ENCODE data around the gene CFAP54. TPM values are rescaled to one million over a fixed set of nuclear protein-coding genes. Genes with fewer than 3 reads are reported as not detected.

CFAP54 gene
- total RNA-seq, 6 experiments from 2014 or later: 0.09 to 0.34 (median 0.13) TPM

GRCh38 chr12:96495155-96495554, 5.8 kb downstream of the CFAP54 start:
- Histone ChIP-seq H3K4me1 (no peaks in the 10 kb centered on the region), H3K36me3 (no peaks in the 10 kb centered on the region), H3K4me3 (no peak overlapping the region), H3K27ac (no peak overlapping the region), H3K27me3 (no peaks in the 10 kb centered on the region), H3K9me3 (no peaks in the 10 kb centered on the region)
- intact Hi-C loops (cut with DNase I): no loop called here
- TF ChIP-seq CTCF (IDR thresholded peaks at IDR 0.05) (no peak), POLR2A (IDR thresholded peaks at IDR 0.05) (no peak)
- WGBS (ENCODE audit: insufficient coverage, low coverage, low lambda C conversion rate, missing lambda C conversion rate): 50% methylated on average over 7 of the region's 11 CpGs
- no peak for DNase-seq
- no peak for ATAC-seq

GRCh38 chr12:96495841-96496545, 6.6 kb downstream of the CFAP54 start:
- Histone ChIP-seq H3K27ac (no peak overlapping the region), H3K4me1 (no peaks in the 10 kb centered on the region), H3K9me3 (no peaks in the 10 kb centered on the region), H3K27me3 (no peaks in the 10 kb centered on the region), H3K36me3 (no peaks in the 10 kb centered on the region), H3K4me3 (no peak overlapping the region)
- TF ChIP-seq CTCF (IDR thresholded peaks at IDR 0.05): no peak
- TF ChIP-seq POLR2A (IDR thresholded peaks at IDR 0.05): no peak
- no peak for DNase-seq
- peak in 2 of 4 donors; percentile 12 to 51 for ATAC-seq
- WGBS (ENCODE audit: insufficient coverage, low coverage, low lambda C conversion rate, missing lambda C conversion rate): 7% methylated on average over 2 of the region's 2 CpGs
- intact Hi-C loops (cut with DNase I): no loop called here

GRCh38 chr12:96496944-96497343, 7.6 kb downstream of the CFAP54 start:
- ATAC-seq: peak in 3 of 4 donors; percentile 46 to 77 (median 63)

GRCh38 chr12:96497855-96498254, 8.5 kb downstream of the CFAP54 start:
- intact Hi-C loops (cut with DNase I): no loop called here
- 85% methylated on average over 2 of the region's 2 CpGs for WGBS (ENCODE audit: insufficient coverage, low coverage, low lambda C conversion rate, missing lambda C conversion rate)
- Histone ChIP-seq H3K36me3 (no peaks in the 10 kb centered on the region), H3K27ac (no peak overlapping the region), H3K4me1 (no peaks in the 10 kb centered on the region), H3K4me3 (no peak overlapping the region), H3K27me3 (no peaks in the 10 kb centered on the region), H3K9me3 (no peaks in the 10 kb centered on the region)
- ATAC-seq (no peak), DNase-seq (no peak)
- no peak for TF ChIP-seq CTCF (IDR thresholded peaks at IDR 0.05)
- no peak for TF ChIP-seq POLR2A (IDR thresholded peaks at IDR 0.05)

More at GRCh38 chr12:96496944-96497343, 7.6 kb downstream of the CFAP54 start:
- Histone ChIP-seq H3K9me3 (no peaks in the 10 kb centered on the region), H3K27ac (no peak overlapping the region), H3K4me1 (no peaks in the 10 kb centered on the region), H3K27me3 (no peaks in the 10 kb centered on the region), H3K36me3 (no peaks in the 10 kb centered on the region), H3K4me3 (no peak overlapping the region)
- DNase-seq: no peak
- 31% methylated on average over 1 of the region's 1 CpG for WGBS (ENCODE audit: insufficient coverage, low coverage, low lambda C conversion rate, missing lambda C conversion rate)
- TF ChIP-seq POLR2A (IDR thresholded peaks at IDR 0.05) (no peak), CTCF (IDR thresholded peaks at IDR 0.05) (no peak)
- intact Hi-C loops (cut with DNase I): no loop called here
